Activated CD4-positive, alpha-beta T cell treated with anti-CD3 and anti-CD28 coated beads, Interleukin-2, amount 10 ng/mL, durations not matched to agents 24 days and 14 days (primary cell): ENCODE measurements around the gene CAPN15. TPM values are rescaled to one million over a fixed set of nuclear protein-coding genes. Genes with fewer than 3 reads are reported as not detected.

ENCODE experiments used
- DNase-seq: peaks from one replicate; pipeline ENCODE4 v3.0.0; 2022
- H3K27ac Mint-ChIP-seq: one replicate; pipeline ENCODE4 v1.8.0; 2022; ENCODE audit warnings: mild to moderate bottlenecking, mixed read lengths
- H3K27me3 Mint-ChIP-seq: one replicate; pipeline ENCODE4 v1.8.0; 2022; ENCODE audit warnings: mixed read lengths
- H3K36me3 Mint-ChIP-seq: one replicate; pipeline ENCODE4 v1.8.0; 2022; ENCODE audit warnings: low read depth, mild to moderate bottlenecking, mixed read lengths
- H3K4me1 Mint-ChIP-seq: one replicate; pipeline ENCODE4 v1.8.0; 2021; ENCODE audit warnings: mixed read lengths
- H3K4me3 Mint-ChIP-seq: one replicate; pipeline ENCODE4 v1.8.0; 2022; ENCODE audit warnings: mild to moderate bottlenecking, moderate library complexity, mixed read lengths
- H3K9me3 Mint-ChIP-seq: one replicate; pipeline ENCODE4 v1.8.0; 2021; ENCODE audit warnings: mixed read lengths
- intact Hi-C: fragments of 100-400 bp; cut with micrococcal nuclease; formaldehyde crosslinking; loops from one replicate; pipeline ENCODE4 v1.15.1; 2023
- total RNA-seq: library from RNA; stranded (reverse); gene quantifications from 2 replicates; pipeline ENCODE4 v1.2.3, GENCODE V29; 2022

CAPN15 gene
- total RNA-seq, 1 donor from 2014 or later = 121 TPM

DNA sequence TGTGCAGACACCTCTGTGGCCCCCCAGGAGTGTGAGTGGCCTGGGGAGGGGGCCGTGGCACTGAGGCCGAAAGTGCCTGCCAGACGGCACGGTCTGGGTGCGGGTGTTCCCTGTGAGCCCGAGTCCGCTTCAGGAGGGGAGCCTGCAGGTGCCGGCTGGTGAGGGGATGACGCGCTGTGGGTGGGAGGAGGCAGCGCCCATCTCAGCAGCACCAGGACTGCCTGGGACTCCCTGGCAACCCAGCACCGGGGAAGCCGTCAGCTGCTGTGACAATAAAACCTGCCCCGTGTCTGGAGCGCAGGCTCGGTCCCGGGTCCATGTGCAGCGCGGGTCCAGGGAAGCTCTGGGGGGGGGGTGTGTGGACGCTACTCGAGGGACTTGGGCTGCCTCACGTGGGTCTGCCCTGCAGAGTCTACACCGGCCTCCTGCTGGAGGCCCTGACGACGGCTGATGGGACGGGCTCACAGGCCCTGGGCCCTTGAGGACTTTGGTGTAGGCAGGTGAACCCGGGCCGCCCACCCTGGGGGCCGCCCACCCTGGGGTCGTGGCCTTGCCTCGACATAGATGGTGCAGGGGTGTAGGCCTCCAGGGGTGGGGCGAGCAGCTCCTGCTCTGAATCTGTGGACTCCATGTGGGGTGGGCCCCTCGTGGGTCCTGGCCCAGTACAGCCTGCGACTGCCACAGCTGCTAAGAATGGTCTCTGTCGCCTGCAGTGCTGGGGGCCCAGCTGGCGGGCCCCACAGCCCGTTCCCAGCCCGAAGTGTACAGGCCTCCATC is 56.5 kb downstream of the CAPN15 start:
- intact Hi-C loops = no loop called here
- no peak for DNase-seq
- H3K4me3 Mint-ChIP-seq = no peak overlapping the region
- peaks cover 3% of the 10 kb centered on the region for H3K4me1 Mint-ChIP-seq
- no peaks in the 10 kb centered on the region for H3K9me3 Mint-ChIP-seq
- no peaks in the 10 kb centered on the region for H3K27me3 Mint-ChIP-seq
- H3K27ac Mint-ChIP-seq = no peak overlapping the region
- peaks cover 5% of the 10 kb centered on the region for H3K36me3 Mint-ChIP-seq

DNA sequence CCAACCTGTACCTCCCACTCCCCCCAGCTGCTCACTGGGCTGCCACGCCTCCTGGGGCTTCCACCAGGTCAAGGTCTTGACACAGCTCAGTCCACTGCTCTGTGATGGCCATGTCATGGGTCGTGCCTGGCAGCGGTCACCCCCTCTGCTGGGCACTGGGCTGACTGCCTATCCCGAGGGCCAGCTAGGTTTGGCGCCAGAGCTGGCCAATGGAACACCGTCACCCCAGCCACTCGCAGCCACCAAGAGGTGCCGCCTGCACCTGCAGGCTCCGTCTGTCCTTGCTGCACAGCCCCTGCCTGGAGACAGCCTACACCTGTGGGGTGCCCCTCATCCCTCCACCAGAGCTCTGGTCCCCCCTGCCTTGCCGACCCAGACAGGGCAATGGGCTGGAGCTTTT is 57.8 kb downstream of the CAPN15 start:
- H3K27ac Mint-ChIP-seq = no peak overlapping the region
- no peak for DNase-seq
- H3K9me3 Mint-ChIP-seq = no peaks in the 10 kb centered on the region
- H3K4me3 Mint-ChIP-seq = no peak overlapping the region
- H3K36me3 Mint-ChIP-seq = peaks cover 5% of the 10 kb centered on the region
- intact Hi-C loops = no loop called here
- H3K4me1 Mint-ChIP-seq = peaks cover 3% of the 10 kb centered on the region
- no peaks in the 10 kb centered on the region for H3K27me3 Mint-ChIP-seq

DNA sequence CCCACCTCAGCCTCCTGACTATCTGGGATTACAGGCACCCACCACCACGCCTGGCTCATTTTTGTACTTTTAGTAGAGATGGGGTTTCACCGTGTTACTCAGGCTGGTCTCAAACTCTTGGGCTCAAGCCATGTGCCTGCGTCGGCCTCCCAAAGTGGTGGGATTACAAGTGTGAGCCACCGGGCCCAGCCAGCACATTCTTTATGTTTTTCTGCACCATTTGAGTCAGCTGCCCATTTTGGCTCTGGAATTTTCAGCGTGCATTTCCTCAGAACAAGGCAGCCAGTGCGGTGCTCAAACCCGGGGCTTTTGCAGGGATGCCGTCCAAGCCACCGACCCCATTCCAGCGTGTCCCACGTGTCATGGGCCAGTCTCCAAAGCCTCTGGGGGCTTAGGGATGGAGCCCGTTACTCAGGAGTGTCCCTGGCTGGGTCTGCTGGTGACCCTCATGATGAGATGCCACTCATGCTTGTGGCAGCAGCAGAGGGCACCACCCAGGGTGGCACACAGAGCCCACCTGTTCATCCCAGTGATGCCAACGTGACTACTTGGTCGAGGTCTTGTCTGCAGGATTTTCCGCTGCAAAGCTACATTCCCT is 58.6 kb downstream of the CAPN15 start:
- intact Hi-C loops = no loop called here
- no peak overlapping the region for H3K27ac Mint-ChIP-seq

DNA sequence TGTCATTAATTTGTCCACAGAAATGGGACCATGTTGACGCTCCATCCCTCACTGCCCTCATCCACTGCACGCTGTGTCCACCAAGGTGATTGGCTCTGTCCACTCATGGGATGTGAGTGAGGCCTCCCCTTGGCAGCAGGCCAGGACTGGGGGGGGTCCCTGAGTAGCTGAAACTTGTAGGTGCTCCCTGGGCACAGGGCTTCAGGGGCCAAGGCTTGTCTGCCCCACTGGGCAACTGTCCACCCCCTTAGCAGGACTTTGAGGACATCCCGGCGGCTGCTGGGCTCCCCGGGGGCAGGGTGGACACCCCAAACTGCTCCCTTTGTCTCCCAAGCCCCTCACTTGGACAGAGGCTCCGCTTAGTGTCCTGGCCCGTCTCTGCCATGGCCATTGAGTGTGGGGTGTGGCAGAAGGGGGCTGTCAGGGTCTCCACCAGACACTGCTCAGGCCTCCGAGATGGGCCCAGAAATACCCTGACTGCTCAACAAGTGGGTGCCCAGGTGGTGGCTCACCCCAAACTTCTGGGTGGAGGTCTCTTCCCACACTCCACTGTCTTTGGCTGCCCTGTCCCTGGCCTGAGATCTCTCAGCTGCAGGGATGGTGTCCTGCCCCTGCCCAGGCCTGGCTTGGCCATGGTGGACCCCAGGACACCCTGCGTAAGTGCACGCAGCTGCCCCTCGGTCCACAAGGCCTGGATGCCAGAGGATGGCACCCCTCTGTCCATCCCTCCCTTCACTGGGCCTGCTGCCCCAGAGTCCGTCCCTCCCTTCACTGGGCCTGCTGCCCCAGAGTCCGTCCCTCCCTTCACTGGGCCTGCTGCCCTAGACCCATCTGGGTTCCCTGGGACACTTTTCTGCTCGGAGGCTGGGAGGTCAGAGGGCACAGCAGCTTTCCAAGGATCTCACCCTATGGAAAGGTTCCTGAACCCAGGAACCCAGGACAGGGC is 59.4 kb downstream of the CAPN15 start:
- intact Hi-C loops = no loop called here
- peak overlapping the region; percentile 91 for H3K27ac Mint-ChIP-seq
- H3K27me3 Mint-ChIP-seq = no peaks in the 10 kb centered on the region

More for the DNA sequence above, 58.6 kb downstream of the CAPN15 start:
- peaks cover 10% of the 10 kb centered on the region for H3K4me1 Mint-ChIP-seq
- H3K36me3 Mint-ChIP-seq = peaks cover 7% of the 10 kb centered on the region
- H3K4me3 Mint-ChIP-seq = no peak overlapping the region
- no peaks in the 10 kb centered on the region for H3K9me3 Mint-ChIP-seq
- no peak for DNase-seq
- H3K27me3 Mint-ChIP-seq = no peaks in the 10 kb centered on the region

DNA sequence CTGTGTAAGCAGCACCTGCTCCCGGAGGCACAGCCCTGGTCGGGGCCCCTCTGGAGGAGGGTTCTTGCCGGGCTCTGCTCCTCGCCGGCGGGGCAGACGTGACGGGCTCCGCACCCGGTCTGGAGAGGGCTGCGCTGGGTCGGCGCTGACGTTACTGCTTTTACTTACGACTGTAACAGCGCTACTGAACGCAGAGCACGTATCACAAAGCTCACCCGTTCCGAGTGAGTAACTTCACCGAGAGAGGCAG is 61.1 kb downstream of the CAPN15 start:
- Mint-ChIP-seq H3K4me3 (peak overlapping the region; percentile 95), H3K36me3 (peaks cover 7% of the 10 kb centered on the region), H3K27me3 (no peaks in the 10 kb centered on the region), H3K27ac (peak overlapping the region; percentile 98), H3K4me1 (peaks cover 16% of the 10 kb centered on the region), H3K9me3 (no peaks in the 10 kb centered on the region)
- peak; percentile 89 for DNase-seq
- intact Hi-C loops = loop anchor here (2.0 kb wide), 1 partner anchor 60 kb away; the partner anchor contains the start of gene WDR90

More for the DNA sequence above, 59.4 kb downstream of the CAPN15 start:
- DNase-seq = no peak
- Mint-ChIP-seq H3K9me3 (no peaks in the 10 kb centered on the region), H3K4me1 (peaks cover 12% of the 10 kb centered on the region), H3K4me3 (peak overlapping the region; percentile 95), H3K36me3 (peaks cover 7% of the 10 kb centered on the region)

DNA sequence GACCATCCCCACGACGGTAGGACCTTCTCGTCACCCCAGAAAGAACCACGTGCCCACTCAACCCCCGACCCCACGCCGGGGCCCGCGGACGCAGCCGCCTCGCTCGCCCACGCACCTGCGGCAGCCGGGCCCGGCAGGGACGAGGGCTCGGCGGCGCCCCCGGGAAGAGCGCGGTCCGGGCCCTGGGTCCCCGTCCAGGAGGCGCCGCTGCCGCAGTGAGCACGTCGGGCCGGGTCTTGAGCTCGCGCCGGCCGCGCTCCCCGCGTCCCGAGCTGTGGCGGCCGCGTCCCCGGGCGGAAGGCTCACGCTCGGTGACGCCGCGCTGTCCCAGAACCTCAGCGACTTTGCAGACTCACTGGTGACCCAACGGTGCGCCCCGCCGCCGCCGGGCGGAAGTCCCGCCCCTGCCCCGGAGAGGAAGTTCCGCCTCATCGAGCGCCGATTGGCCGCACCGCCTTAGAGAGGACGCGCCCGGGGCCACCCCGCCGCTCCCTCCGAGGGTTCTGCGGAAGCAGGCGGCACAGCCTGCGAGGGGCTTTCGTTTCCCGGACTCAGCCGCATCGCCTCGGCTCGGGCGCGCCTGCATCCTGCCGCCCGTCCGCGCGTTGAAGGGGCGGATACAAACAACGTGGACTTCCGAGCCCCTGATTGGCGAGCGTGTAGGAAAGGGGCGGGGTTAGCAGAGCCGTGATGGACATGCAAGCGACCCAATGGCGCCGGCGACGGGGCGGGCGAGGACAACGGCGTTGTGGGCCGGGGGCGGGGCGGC is 61.6 kb downstream of the CAPN15 start:
- Mint-ChIP-seq H3K36me3 (peaks cover 7% of the 10 kb centered on the region), H3K27me3 (no peaks in the 10 kb centered on the region), H3K4me1 (peaks cover 17% of the 10 kb centered on the region), H3K27ac (peak overlapping the region; percentile 100), H3K9me3 (no peaks in the 10 kb centered on the region), H3K4me3 (peak overlapping the region; percentile 95)
- DNase-seq = peak; percentile 99
- intact Hi-C loops = loop anchor here (1.0 to 2.0 kb wide), 5 partner anchors 20 to 164 kb away; partner anchors contain the start of genes CAPN15, METTL26, PIGQ and RAB11FIP3

DNA sequence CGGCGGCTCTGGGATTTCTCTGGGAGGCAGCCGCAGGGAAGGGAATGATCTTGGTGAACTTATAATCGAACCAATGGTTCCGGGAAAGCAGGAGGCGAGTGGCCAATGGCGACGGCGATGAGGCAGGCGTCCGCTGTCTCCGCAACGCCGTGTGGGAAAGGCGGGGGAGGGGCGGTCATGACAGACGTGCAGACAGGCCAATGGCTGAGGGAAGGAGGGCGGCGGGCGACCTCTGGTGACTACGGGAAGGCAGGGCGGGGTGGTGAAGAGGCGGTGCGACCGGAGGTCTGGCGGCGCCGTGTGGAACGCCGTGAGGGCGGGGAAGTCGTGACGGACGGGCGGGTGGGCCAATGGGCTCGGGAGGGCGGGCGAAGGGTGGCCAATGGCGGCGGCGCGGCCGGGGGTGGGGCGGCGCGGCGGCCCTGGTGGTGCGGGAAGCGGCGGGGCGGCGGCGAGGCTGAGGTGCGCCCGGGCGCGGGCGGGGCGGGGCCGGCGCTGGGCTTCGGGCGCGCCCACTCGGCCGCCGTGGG is 62.2 kb downstream of the CAPN15 start, which contains the start of gene RAB40C:
RAB40C (plus strand) TSS at position 409 of the 530 bp plus-strand sequence. CDS start 226 bp downstream, outside the sequence.
- H3K4me1 Mint-ChIP-seq = peaks cover 17% of the 10 kb centered on the region
- H3K27me3 Mint-ChIP-seq = no peaks in the 10 kb centered on the region
- no peaks in the 10 kb centered on the region for H3K9me3 Mint-ChIP-seq
- H3K4me3 Mint-ChIP-seq = peak within 1 kb of the TSS; percentile 95
- peak within 1 kb of the TSS; percentile 100 for H3K27ac Mint-ChIP-seq
- peaks cover 9% of the 10 kb centered on the region for H3K36me3 Mint-ChIP-seq
- intact Hi-C loops = loop anchor here (1.0 to 2.0 kb wide), 5 partner anchors 20 to 164 kb away; partner anchors contain the start of genes CAPN15, METTL26, PIGQ and RAB11FIP3
- peak; percentile 99 for DNase-seq

DNA sequence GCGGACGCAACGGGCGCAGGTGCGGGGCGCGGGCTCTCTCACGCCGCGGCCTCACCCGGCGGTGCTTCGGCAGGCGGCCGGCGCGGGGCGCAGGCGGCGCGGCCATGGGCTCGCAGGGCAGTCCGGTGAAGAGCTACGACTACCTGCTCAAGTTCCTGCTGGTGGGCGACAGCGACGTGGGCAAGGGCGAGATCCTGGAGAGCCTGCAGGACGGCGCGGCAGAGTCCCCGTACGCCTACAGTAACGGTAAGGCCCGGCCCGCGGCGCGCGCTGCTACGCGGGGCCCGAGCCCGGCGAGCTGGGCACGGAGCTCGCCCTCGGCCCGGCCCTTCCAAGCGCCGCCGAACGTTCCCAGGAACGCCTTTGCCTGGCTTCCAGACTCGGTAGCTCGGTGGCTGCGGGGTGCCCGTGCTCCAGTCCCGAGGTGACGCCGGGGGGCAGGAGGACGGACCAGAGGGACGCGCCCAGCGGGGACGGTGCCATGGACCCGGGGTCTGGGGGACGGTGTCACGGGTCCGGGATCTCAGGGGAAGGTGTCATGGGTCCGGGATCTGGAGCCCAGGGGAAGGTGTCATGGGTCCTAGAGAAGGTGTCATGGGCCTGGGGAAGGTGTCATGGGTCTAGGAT is 62.8 kb downstream of the CAPN15 start:
- Mint-ChIP-seq H3K9me3 (no peaks in the 10 kb centered on the region), H3K27me3 (no peaks in the 10 kb centered on the region), H3K4me1 (peaks cover 19% of the 10 kb centered on the region), H3K27ac (peak overlapping the region; percentile 79), H3K4me3 (peak overlapping the region; percentile 92), H3K36me3 (peaks cover 9% of the 10 kb centered on the region)
- intact Hi-C loops = no loop called here
- no peak for DNase-seq

DNA sequence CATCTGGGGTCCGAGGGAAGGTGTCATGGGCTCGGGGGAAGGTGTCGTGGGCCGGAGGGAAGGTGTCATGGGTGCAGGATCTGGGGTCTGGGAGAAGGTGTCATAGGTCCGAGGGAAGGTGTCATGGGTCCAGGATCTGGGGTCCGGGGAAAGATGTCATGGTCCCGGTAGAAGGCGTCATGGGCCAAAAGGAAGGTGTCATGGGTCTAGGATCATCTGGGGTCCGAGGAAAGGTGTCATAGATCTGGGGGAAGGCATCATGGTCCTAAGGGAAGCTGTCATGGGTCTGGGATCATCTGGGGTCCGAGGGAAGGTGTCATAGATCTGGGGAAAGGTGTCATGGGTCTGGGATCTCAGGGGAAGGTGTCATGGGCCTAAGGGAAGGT is 63.3 kb downstream of the CAPN15 start:
- peaks cover 9% of the 10 kb centered on the region for H3K36me3 Mint-ChIP-seq
- no peaks in the 10 kb centered on the region for H3K9me3 Mint-ChIP-seq
- H3K27me3 Mint-ChIP-seq = no peaks in the 10 kb centered on the region
- peaks cover 19% of the 10 kb centered on the region for H3K4me1 Mint-ChIP-seq
- DNase-seq = no peak
- intact Hi-C loops = no loop called here
- H3K27ac Mint-ChIP-seq = peak overlapping the region; percentile 79
- peak overlapping the region; percentile 92 for H3K4me3 Mint-ChIP-seq

DNA sequence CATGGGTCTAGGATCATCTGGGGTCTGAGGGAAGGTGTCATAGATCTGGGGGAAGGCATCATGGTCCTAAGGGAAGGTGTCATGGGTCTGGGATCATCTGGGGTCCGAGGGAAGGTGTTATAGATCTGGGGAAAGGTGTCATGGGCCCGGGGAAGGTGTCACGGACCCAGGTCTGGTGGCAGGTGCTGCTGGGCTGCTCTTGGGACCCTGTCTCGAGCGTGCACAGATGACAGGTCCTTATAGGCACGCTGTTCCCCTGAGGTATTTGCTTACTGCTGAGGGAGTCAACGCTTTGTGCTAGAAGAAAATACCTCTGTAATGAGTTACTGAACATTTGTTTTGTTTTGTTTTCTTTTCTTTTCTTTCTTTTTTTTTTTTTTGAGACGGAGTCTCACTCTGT is 63.7 kb downstream of the CAPN15 start:
- Mint-ChIP-seq H3K27me3 (no peaks in the 10 kb centered on the region), H3K4me1 (peaks cover 21% of the 10 kb centered on the region), H3K4me3 (peak overlapping the region; percentile 92), H3K9me3 (no peaks in the 10 kb centered on the region), H3K36me3 (peaks cover 11% of the 10 kb centered on the region), H3K27ac (peak overlapping the region; percentile 79)
- DNase-seq = peak; percentile 58
- intact Hi-C loops = no loop called here

DNA sequence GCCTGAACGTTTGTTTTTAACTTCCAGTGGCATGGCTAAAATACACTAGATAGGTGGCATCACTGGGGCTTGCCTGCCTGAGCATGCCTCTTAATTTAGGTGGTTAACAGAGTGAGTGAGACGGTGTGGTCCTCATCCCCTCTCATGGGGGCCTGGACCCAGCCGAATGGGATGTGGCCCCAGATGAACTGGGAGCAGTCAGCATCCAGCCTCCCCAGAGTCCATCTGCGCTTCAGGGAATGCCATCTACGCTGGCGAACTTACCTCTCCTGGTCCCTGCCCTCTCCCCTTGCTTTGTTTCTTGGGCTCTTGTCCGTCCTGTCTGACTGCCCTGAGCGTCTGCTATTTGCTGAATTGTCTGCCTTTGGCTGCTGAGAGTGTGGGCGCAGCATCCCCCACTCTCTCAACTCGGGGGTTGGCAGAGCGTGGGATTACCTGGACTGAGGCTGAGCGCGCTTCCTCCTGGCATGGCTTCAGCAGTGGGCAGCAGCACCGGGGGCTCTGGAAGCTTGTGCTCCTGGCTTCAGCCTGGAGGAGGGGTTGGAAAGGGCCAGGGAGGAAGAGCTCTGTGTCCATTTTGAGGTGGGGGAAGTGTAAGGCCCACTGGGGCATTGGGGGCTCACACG is 64.5 kb downstream of the CAPN15 start:
- H3K4me1 Mint-ChIP-seq = peaks cover 21% of the 10 kb centered on the region
- peaks cover 14% of the 10 kb centered on the region for H3K36me3 Mint-ChIP-seq
- H3K9me3 Mint-ChIP-seq = no peaks in the 10 kb centered on the region
- H3K27ac Mint-ChIP-seq = no peak overlapping the region
- no peak for DNase-seq
- intact Hi-C loops = no loop called here
- H3K4me3 Mint-ChIP-seq = peak overlapping the region; percentile 92
- H3K27me3 Mint-ChIP-seq = no peaks in the 10 kb centered on the region

DNA sequence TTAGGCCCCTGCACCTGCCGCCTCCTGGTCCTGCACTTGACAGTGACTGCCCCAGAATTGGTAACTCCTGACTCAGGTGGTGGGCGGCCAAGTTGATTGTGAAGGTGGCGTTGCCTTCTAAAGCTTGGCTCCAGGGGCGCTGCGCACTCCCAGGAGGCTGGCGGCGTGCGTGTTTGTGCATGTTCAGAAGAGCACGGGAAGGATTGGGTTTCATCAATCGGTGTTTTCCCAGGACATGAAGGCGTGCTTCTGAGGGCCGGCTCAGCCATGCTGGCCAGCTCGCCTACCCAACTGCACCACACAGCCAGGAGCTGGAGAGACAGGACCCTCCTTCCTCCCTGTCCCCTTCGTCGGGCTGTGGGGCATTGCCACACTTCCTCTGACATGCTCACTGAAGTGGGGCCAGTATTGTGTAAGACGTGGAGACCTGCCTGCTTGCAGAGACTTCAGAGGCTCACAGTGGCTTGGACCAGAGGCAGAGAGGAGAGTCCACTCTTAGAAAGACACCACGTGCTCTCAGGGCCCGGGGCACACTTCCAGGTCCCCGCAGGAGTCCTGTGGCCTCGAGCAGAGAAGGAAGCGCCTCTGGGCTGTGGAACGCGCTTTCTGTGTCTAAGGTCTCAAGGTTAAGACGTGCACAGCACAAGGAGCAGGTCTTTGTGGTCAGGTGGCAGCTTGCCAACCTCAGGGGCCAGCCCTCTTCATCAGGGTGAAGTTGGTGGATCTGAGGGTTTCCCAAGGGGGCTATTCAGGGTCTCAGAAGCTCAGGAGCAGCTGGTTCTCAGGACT is 65.2 kb downstream of the CAPN15 start:
- Mint-ChIP-seq H3K27me3 (no peaks in the 10 kb centered on the region), H3K27ac (no peak overlapping the region), H3K4me1 (peaks cover 18% of the 10 kb centered on the region), H3K36me3 (peaks cover 13% of the 10 kb centered on the region), H3K4me3 (no peak overlapping the region), H3K9me3 (no peaks in the 10 kb centered on the region)
- peak; percentile 54 for DNase-seq
- intact Hi-C loops = no loop called here
